Lower leg skin (tissue), 3 donors: ENCODE results near the gene LIG3.
"Not testable (repeated sequence)": the region's sequence is repeated elsewhere in the genome, so short reads cannot be mapped to it uniquely, and the experiment has no call there.

Experiments
- CTCF ChIP-seq, 3 donors: fragments of 450-650 bp; IDR thresholded peaks; one replicate each; pipeline ENCODE4 v1.5.1; 2016; ENCODE audit warnings: antibody characterized with exemption in 3 of 3, mild to moderate bottlenecking in 3 of 3, moderate library complexity in 2 of 3
- POLR2A ChIP-seq, 2 donors: fragments of 450-650 bp; IDR thresholded peaks; one replicate each; pipeline ENCODE4 v1.6.1; 2016 to 2017; ENCODE audit warnings: antibody characterized with exemption in 2 of 2, mild to moderate bottlenecking in 1 of 2, moderate library complexity in 1 of 2

- TF ChIP-seq CTCF, POLR2A (IDR thresholded peaks at IDR 0.05): not testable (repeated sequence)
Measured at GRCh38 chr17:35000965-35001364, 20.7 kb downstream of the LIG3 start.
